HepG2 (cell line): ENCODE results near the gene PC. TPM values are rescaled to one million over a fixed set of nuclear protein-coding genes. Genes with fewer than 3 reads are reported as not detected.
A peak's percentile ranks its signal among the peaks of the same experiment; 100 is the strongest.

ENCODE experiments used
- ATM ChIP-seq: fragments of 450-650 bp; IDR thresholded peaks from 2 replicates; pipeline ENCODE4 v1.7.1; 2017; ENCODE audit warnings: mild to moderate bottlenecking, borderline replicate concordance
- ELF4 ChIP-seq: sonication (generic); formaldehyde crosslinking; IDR thresholded peaks from 2 replicates; pipeline ENCODE4 v1.5.0; 2020; ENCODE audit warnings: missing genetic modification reagents, mild to moderate bottlenecking, moderate library complexity, borderline replicate concordance
- GLI4 ChIP-seq: sonication (generic); formaldehyde crosslinking; IDR thresholded peaks from 2 replicates; pipeline ENCODE4 v1.5.1; 2020; ENCODE audit warnings: missing genetic modification reagents, mild to moderate bottlenecking, moderate library complexity, borderline replicate concordance
- HCFC1 ChIP-seq: fragments of 150-350 bp; IDR thresholded peaks from 2 replicates; pipeline ENCODE4 v1.6.1; 2014; ENCODE audit warnings: low read depth, low read length
- KMT2B ChIP-seq: IDR thresholded peaks from 2 replicates; pipeline ENCODE4 v1.6.1; 2016; ENCODE audit warnings: missing genetic modification reagents, missing compliant biosample characterization
- NFE2L1 ChIP-seq: sonication (generic); formaldehyde crosslinking; IDR thresholded peaks from 2 replicates; pipeline ENCODE4 v1.4.0; 2020; ENCODE audit warnings: missing genetic modification reagents, mild to moderate bottlenecking, borderline replicate concordance
- NFYB ChIP-seq: sonication (generic); formaldehyde crosslinking; IDR thresholded peaks from 2 replicates; pipeline ENCODE4 v1.4.0; 2020; ENCODE audit warnings: missing genetic modification reagents
- PCBP1 ChIP-seq: fragments of 200-400 bp; formaldehyde crosslinking; IDR thresholded peaks from 2 replicates; pipeline ENCODE4 v1.6.1; 2017; ENCODE audit warnings: mild to moderate bottlenecking, low read depth, low read length, borderline replicate concordance
- RBM39 ChIP-seq: fragments of 200-400 bp; formaldehyde crosslinking; IDR thresholded peaks from one replicate; pipeline ENCODE4 v1.6.1; 2018; ENCODE audit warnings: antibody characterized with exemption, mild to moderate bottlenecking, low read depth, low read length; ENCODE audit not compliant: poor library complexity, severe bottlenecking
- RERE ChIP-seq: IDR thresholded peaks from 2 replicates; pipeline ENCODE4 v1.6.1; 2016; ENCODE audit warnings: low read depth, missing genetic modification reagents, missing compliant biosample characterization
- SP1 ChIP-seq, 2 experiments: fragments of 450-650 bp in 1 of 2; sonication (generic) in 1 of 2; formaldehyde crosslinking in 1 of 2; IDR thresholded peaks; 2 replicates each; pipeline versions ENCODE4 v1.4.0 to v1.6.1; 2016 to 2020; ENCODE audit warnings: missing genetic modification reagents in 1 of 2
- TAF15 ChIP-seq: fragments of 200-400 bp; formaldehyde crosslinking; IDR thresholded peaks from one replicate; pipeline ENCODE4 v1.6.1; 2018; ENCODE audit warnings: mild to moderate bottlenecking, low read depth, low read length; ENCODE audit not compliant: poor library complexity, severe bottlenecking
- THAP11 ChIP-seq: IDR thresholded peaks from 2 replicates; pipeline ENCODE4 v1.6.1; 2016; ENCODE audit warnings: missing biosample characterization, missing genetic modification reagents
- ZFP41 ChIP-seq: sonication (generic); formaldehyde crosslinking; IDR thresholded peaks from 2 replicates; pipeline ENCODE4 v1.4.0; 2020; ENCODE audit warnings: mild to moderate bottlenecking, missing genetic modification reagents, borderline replicate concordance
- ZNF460 ChIP-seq: sonication (generic); formaldehyde crosslinking; IDR thresholded peaks from 2 replicates; pipeline ENCODE4 v1.5.1; 2020; ENCODE audit warnings: missing genetic modification reagents, mild to moderate bottlenecking, borderline replicate concordance
- ZNF556 ChIP-seq: sonication (generic); formaldehyde crosslinking; IDR thresholded peaks from 2 replicates; pipeline ENCODE4 v1.4.0; 2020; ENCODE audit warnings: mild to moderate bottlenecking, missing genetic modification reagents, borderline replicate concordance
- ZNF580 ChIP-seq: IDR thresholded peaks from 2 replicates; pipeline ENCODE4 v1.6.1; 2016; ENCODE audit warnings: low read depth, borderline replicate concordance
- ZNF597 ChIP-seq: sonication (generic); formaldehyde crosslinking; IDR thresholded peaks from 2 replicates; pipeline ENCODE4 v1.5.0; 2020; ENCODE audit warnings: missing genetic modification reagents
- ZNF615 ChIP-seq: sonication (generic); formaldehyde crosslinking; IDR thresholded peaks from 2 replicates; pipeline ENCODE4 v1.5.0; 2020; ENCODE audit warnings: mild to moderate bottlenecking, missing genetic modification reagents, borderline replicate concordance
- ZNF782 ChIP-seq: sonication (generic); formaldehyde crosslinking; IDR thresholded peaks from 2 replicates; pipeline ENCODE4 v1.4.0; 2020; ENCODE audit warnings: missing genetic modification reagents, mild to moderate bottlenecking, borderline replicate concordance
- ZSCAN5A ChIP-seq: sonication (generic); formaldehyde crosslinking; IDR thresholded peaks from 2 replicates; pipeline ENCODE4 v1.8.0; 2022; ENCODE audit warnings: mild to moderate bottlenecking, missing genetic modification reagents, borderline replicate concordance
- polyA plus RNA-seq, 8 experiments: library from polyadenylated mRNA; depleted of rRNA in 3 of 8; stranded (reverse) in 7 of 8; unstranded in 1 of 8; fragments of >200 nt; fragmentation: Illumina TruSeq in 4 of 8; extraction: Trizol in 4 of 8; gene quantifications; 2 replicates each; pipeline versions ENCODE4 v1.2.1 to v1.2.3, GENCODE V29; 2011 to 2016; ENCODE audit warnings: low read depth in 4 of 8, missing spikeins in 1 of 8, mixed read lengths in 1 of 8; ENCODE audit not compliant: insufficient read depth in 1 of 8
- total RNA-seq, 5 experiments: library from RNA; depleted of rRNA; stranded (reverse); fragments of >200 nt; fragmentation: Illumina TruSeq; extraction: Trizol; gene quantifications; 2 replicates each; pipeline ENCODE4 v1.2.3, GENCODE V29; 2016; ENCODE audit warnings: low read depth in 1 of 5

PC gene
- total and polyA plus RNA-seq, 2 of the 13 experiments (the other 11 are each of a cell fraction or from before 2014, with no cell fraction given) = 29.0 to 39.0 TPM

DNA sequence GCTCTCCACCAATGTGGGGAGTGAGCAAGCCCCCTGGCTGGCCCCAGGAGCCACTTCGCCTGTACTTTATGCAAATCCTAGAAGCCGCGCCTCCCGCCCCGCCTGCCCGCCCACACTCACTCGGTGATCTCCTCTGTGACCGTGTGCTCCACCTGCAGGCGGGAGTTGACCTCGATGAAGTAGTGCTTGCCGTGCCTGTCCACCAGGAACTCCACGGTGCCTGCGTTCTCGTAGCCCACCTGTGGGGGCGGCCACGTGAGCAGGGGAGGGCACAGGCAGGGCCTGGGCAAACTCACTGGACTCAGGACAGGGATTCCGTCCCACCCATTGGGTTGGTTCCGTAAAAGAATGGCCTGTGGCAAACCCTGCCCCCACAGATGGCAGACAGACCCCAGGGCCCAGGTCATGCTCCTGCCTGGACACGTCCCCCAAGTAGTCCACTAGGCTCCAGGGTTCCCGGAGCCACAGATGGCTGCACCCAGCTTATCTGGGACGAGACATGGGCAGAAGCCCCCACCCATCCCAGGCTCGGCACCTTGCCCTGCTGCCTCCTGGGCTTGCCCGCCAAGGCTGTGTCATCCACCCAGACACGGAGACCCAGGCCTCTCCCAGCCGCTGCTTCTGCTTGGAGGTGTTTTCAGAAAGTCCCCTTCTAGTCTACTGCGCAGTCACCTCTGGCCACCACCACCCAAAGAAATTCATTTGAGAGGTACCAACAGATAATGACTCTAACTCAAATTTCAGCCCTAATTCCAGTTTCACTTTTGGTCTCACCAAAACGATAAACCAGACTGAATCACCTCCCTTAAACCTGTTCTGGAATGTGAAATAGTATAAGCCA is 89.2 kb downstream of the PC start (continued):
- no peak for TF ChIP-seq TAF15
- no peak for TF ChIP-seq SP1 (IDR thresholded peaks at IDR 0.05)
- peak; percentile 84 for TF ChIP-seq SP1 (CRISPR knock-in tag; IDR thresholded peaks at IDR 0.05)
- no peak for TF ChIP-seq ZNF556 (CRISPR knock-in tag)
- TF ChIP-seq ZNF782 (CRISPR knock-in tag) = no peak
- TF ChIP-seq ZNF615 = no peak
- 0 out of 2 replicates have a peak, but pooled peaks have one; percentile 29 for TF ChIP-seq ZNF580
- TF ChIP-seq HCFC1 = no peak
- no peak for TF ChIP-seq ZFP41
- no peak for TF ChIP-seq THAP11 (CRISPR knock-in tag)
- TF ChIP-seq ELF4 (CRISPR knock-in tag) = no peak
- TF ChIP-seq ATM = no peak
- TF ChIP-seq ZNF597 = no peak
- TF ChIP-seq ZSCAN5A (CRISPR knock-in tag) = no peak
- no peak for TF ChIP-seq NFYB (CRISPR knock-in tag)
- no peak for TF ChIP-seq RERE (CRISPR knock-in tag)
- no peak for TF ChIP-seq ZNF460
- no peak for TF ChIP-seq NFE2L1 (CRISPR knock-in tag)
- no peak for TF ChIP-seq RBM39
- TF ChIP-seq PCBP1 = 0 out of 2 replicates have a peak, but pooled peaks have one; percentile 37
- TF ChIP-seq KMT2B (CRISPR knock-in tag) = no peak
- TF ChIP-seq GLI4 (CRISPR knock-in tag) = no peak
